Liver (tissue), 9 donors: ENCODE measurements around the gene N4BP2. TPM values are rescaled to one million over a fixed set of nuclear protein-coding genes. Genes with fewer than 3 reads are reported as not detected.

Experiments used
- DNase-seq: peaks from one replicate; pipeline ENCODE4 v3.0.0-alpha.2; 2017; ENCODE audit warnings: low spot score
- H3K27ac ChIP-seq, 2 donors: one replicate each; pipeline ENCODE4 v1.7.0; 2013; ENCODE audit warnings: inconsistent platforms in 2 of 2, low read length in 2 of 2, control low read depth in 1 of 2, low read depth in 1 of 2, mild to moderate bottlenecking in 1 of 2
- H3K27me3 ChIP-seq, 4 donors: one replicate each; pipeline versions ENCODE4 v1.6.1 to v1.7.0; 2013; ENCODE audit warnings: low read length in 3 of 4, inconsistent platforms in 1 of 4, mild to moderate bottlenecking in 1 of 4, moderate library complexity in 1 of 4; ENCODE audit not compliant: control insufficient read depth in 4 of 4, insufficient read depth in 4 of 4
- H3K36me3 ChIP-seq, 4 donors: one replicate each; pipeline versions ENCODE4 v1.6.1 to v1.7.0; 2013; ENCODE audit warnings: low read length in 3 of 4, mild to moderate bottlenecking in 3 of 4, low read depth in 1 of 4, moderate library complexity in 1 of 4; ENCODE audit not compliant: control insufficient read depth in 4 of 4, insufficient read depth in 3 of 4
- H3K4me1 ChIP-seq, 4 donors: one replicate each; pipeline versions ENCODE4 v1.6.1 to v1.7.0; 2013; ENCODE audit warnings: low read length in 3 of 4, mild to moderate bottlenecking in 3 of 4, moderate library complexity in 1 of 4; ENCODE audit not compliant: control insufficient read depth in 4 of 4, insufficient read depth in 4 of 4
- H3K4me3 ChIP-seq, 3 donors: one replicate each; pipeline versions ENCODE4 v1.6.1 to v1.7.0; 2013; ENCODE audit warnings: low read length in 3 of 3, control low read depth in 1 of 3, low read depth in 1 of 3, mild to moderate bottlenecking in 1 of 3
- H3K9ac ChIP-seq, 2 donors: one replicate each; pipeline ENCODE4 v1.7.0; 2013; ENCODE audit warnings: low read length in 2 of 2, mild to moderate bottlenecking in 2 of 2, moderate library complexity in 2 of 2, control low read depth in 1 of 2, low read depth in 1 of 2
- H3K9me3 ChIP-seq, 4 donors: one replicate each; pipeline versions ENCODE4 v1.6.1 to v1.7.0; 2013; ENCODE audit warnings: low read length in 3 of 4; ENCODE audit not compliant: control insufficient read depth in 4 of 4
- CTCF ChIP-seq: fragments of 150-350 bp; IDR thresholded peaks from 2 replicates; pipeline ENCODE4 v1.5.1; 2017; ENCODE audit warnings: improper control_type of control experiment, low read depth, low read length; ENCODE audit not compliant: missing input control
- EGR1 ChIP-seq, 2 donors: IDR thresholded peaks; 2 replicates each; pipeline ENCODE4 v1.6.1; 2016 to 2018; ENCODE audit warnings: antibody characterized with exemption in 2 of 2, low read depth in 2 of 2
- FOXA1 ChIP-seq: IDR thresholded peaks from 2 replicates; pipeline ENCODE4 v1.6.1; 2016; ENCODE audit warnings: antibody characterized with exemption
- FOXA2 ChIP-seq: IDR thresholded peaks from 2 replicates; pipeline ENCODE4 v1.6.1; 2016; ENCODE audit warnings: antibody characterized with exemption
- GABPA ChIP-seq, 2 donors: IDR thresholded peaks in 1 of 2; conservative IDR thresholded peaks in 1 of 2; 2 replicates each; pipeline ENCODE4 v1.6.1; 2016; ENCODE audit warnings: antibody characterized with exemption in 2 of 2, mild to moderate bottlenecking in 1 of 2, moderate library complexity in 1 of 2
- HNF4G ChIP-seq: IDR thresholded peaks from 2 replicates; pipeline ENCODE4 v1.6.1; 2016; ENCODE audit warnings: antibody characterized with exemption
- JUND ChIP-seq, 2 donors: IDR thresholded peaks; 2 replicates each; pipeline ENCODE4 v1.6.1; 2016; ENCODE audit warnings: antibody characterized with exemption in 2 of 2
- NR2F2 ChIP-seq: IDR thresholded peaks from 2 replicates; pipeline ENCODE4 v1.6.1; 2016; ENCODE audit warnings: antibody characterized with exemption
- RAD21 ChIP-seq, 2 donors: IDR thresholded peaks; 2 replicates each; pipeline ENCODE4 v1.6.1; 2016; ENCODE audit warnings: antibody characterized with exemption in 2 of 2, mild to moderate bottlenecking in 2 of 2
- REST ChIP-seq: IDR thresholded peaks from 2 replicates; pipeline ENCODE4 v1.6.1; 2016; ENCODE audit warnings: antibody characterized with exemption, mild to moderate bottlenecking
- RXRA ChIP-seq, 2 donors: IDR thresholded peaks; 2 replicates each; pipeline ENCODE4 v1.6.1; 2017 to 2018; ENCODE audit warnings: antibody characterized with exemption in 2 of 2, mild to moderate bottlenecking in 1 of 2
- SP1 ChIP-seq: IDR thresholded peaks from 2 replicates; pipeline ENCODE4 v1.6.1; 2018; ENCODE audit warnings: antibody characterized with exemption, mild to moderate bottlenecking
- TAF1 ChIP-seq: conservative IDR thresholded peaks from 2 replicates; pipeline ENCODE4 v1.6.1; 2016; ENCODE audit warnings: antibody characterized with exemption, mild to moderate bottlenecking
- YY1 ChIP-seq: IDR thresholded peaks from 2 replicates; pipeline ENCODE4 v1.6.1; 2016; ENCODE audit warnings: antibody characterized with exemption, mild to moderate bottlenecking
- WGBS: extraction: QIAGEN DNeasy Blood & Tissue Kit; methylation state at CpG from one replicate; pipeline ENCODE4 v1.1.7; 2013; 5-methylcytosine and 5-hydroxymethylcytosine counted together
- polyA plus RNA-seq, 2 donors: library from polyadenylated mRNA; stranded (reverse) in 1 of 2; unstranded in 1 of 2; fragments of 200-250 nt in 1 of 2; fragments of >200 nt in 1 of 2; fragmentation: Nextera tagmentation in 1 of 2; extraction: Ambion mirVana in 1 of 2; gene quantifications; one replicate each; pipeline versions ENCODE4 v1.2.1 to v1.2.3, GENCODE V29; 2013 to 2015
- total RNA-seq, 2 donors: library from RNA; depleted of rRNA; stranded (reverse); fragments of >200 nt; gene quantifications; one replicate each; pipeline ENCODE4 v1.2.3, GENCODE V29; 2014
- TF ChIP-seq, protein P1 (sequence below): IDR thresholded peaks from 2 replicates; pipeline ENCODE4 v1.6.1; 2016; ENCODE audit warnings: antibody characterized with exemption
- donor health status: healthy.
- donor health status: healthy.
- donor health status: healthy.
- donor health status: healthy.
- donor health status: healthy.

N4BP2 gene
- total and polyA plus RNA-seq, 4 donors: 2.3 to 19.9 (median 11.0) TPM

- WGBS: 89% methylated on average over 1 of the region's 1 CpG
- H3K9ac ChIP-seq: no peak overlapping the region
- no peaks in the 10 kb centered on the region for H3K27me3 ChIP-seq
- H3K4me1 ChIP-seq: no peaks in the 10 kb centered on the region
- H3K4me3 ChIP-seq: no peak overlapping the region
- DNase-seq: no peak
- no peaks in the 10 kb centered on the region for H3K9me3 ChIP-seq
- TF ChIP-seq JUND (IDR thresholded peaks at IDR 0.05) (no peak), NR2F2 (no peak)
- TF ChIP-seq, protein P1, sequence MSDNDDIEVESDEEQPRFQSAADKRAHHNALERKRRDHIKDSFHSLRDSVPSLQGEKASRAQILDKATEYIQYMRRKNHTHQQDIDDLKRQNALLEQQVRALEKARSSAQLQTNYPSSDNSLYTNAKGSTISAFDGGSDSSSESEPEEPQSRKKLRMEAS: no peak
- H3K27ac ChIP-seq: no peak overlapping the region
- peaks cover 0 to 3% (median 1%) of the 10 kb centered on the region in 4 donors for H3K36me3 ChIP-seq
Measured at GRCh38 chr4:40070387-40070786, 13.7 kb downstream of the N4BP2 start.

GRCh38 chr4:40086421-40086820 lies 29.8 kb downstream of the N4BP2 start:
- Histone ChIP-seq H3K4me1 (no peaks in the 10 kb centered on the region), H3K9ac (no peak overlapping the region), H3K27ac (no peak overlapping the region), H3K27me3 (no peaks in the 10 kb centered on the region), H3K36me3 (peaks cover 0 to 3% (median 0%) of the 10 kb centered on the region in 4 donors), H3K9me3 (no peaks in the 10 kb centered on the region), H3K4me3 (no peak overlapping the region)
- no peak for DNase-seq
- 98% methylated on average over 8 of the region's 8 CpGs for WGBS
- TF ChIP-seq, protein P1: no peak
- TF ChIP-seq GABPA (IDR thresholded peaks at IDR 0.05 in 1 of 2, conservative IDR thresholded peaks at IDR 0.05 in 1 of 2) (no peak), SP1 (no peak), FOXA2 (no peak), FOXA1 (no peak), CTCF (no peak), REST (no peak), EGR1 (IDR thresholded peaks at IDR 0.05; ENCODE audit: low read depth in 2 of 2) (no peak), RAD21 (IDR thresholded peaks at IDR 0.05) (no peak), RXRA (IDR thresholded peaks at IDR 0.05) (no peak), NR2F2 (no peak), TAF1 (no peak), YY1 (no peak), HNF4G (no peak), JUND (IDR thresholded peaks at IDR 0.05) (no peak)
